HCT116 (cell line): ENCODE measurements around the gene S100PBP.

Experiments
- CTCF ChIP-seq, 3 experiments: fragments of 200-600 bp in 1 of 3; sonication (generic) in 1 of 3; IDR thresholded peaks in 2 of 3; conservative IDR thresholded peaks in 1 of 3; 2 replicates each; pipeline ENCODE4 v1.5.1; 2012 to 2017; ENCODE audit warnings: low read depth in 2 of 3, low read length in 2 of 3, antibody characterized with exemption in 1 of 3, borderline replicate concordance in 1 of 3, control low read depth in 1 of 3, mild to moderate bottlenecking in 1 of 3, mixed read lengths in 1 of 3, mixed run types in 1 of 3, moderate library complexity in 1 of 3; ENCODE audit not compliant: insufficient read depth in 1 of 3
- EGR1 ChIP-seq: IDR thresholded peaks from 2 replicates; pipeline ENCODE4 v1.6.1; 2012; ENCODE audit warnings: low read depth
- EZH2 ChIP-seq: fragments of 200-600 bp; sonication (generic); IDR thresholded peaks from 2 replicates; pipeline ENCODE4 v1.6.1; 2017; ENCODE audit warnings: antibody characterized with exemption, mixed run types
- POLR2A ChIP-seq: IDR thresholded peaks from 2 replicates; pipeline ENCODE4 v1.7.0; 2011; ENCODE audit warnings: borderline replicate concordance; ENCODE audit not compliant: insufficient read depth, insufficient read length; ENCODE audit errors: extremely low read depth
- RAD21 ChIP-seq: IDR thresholded peaks from 2 replicates; pipeline ENCODE4 v1.6.1; 2012; ENCODE audit warnings: low read depth, mild to moderate bottlenecking
- SP1 ChIP-seq: IDR thresholded peaks from 2 replicates; pipeline ENCODE4 v1.6.1; 2012; ENCODE audit warnings: low read depth
- TCF7L2 ChIP-seq: IDR thresholded peaks from 2 replicates; pipeline ENCODE4 v1.7.0; 2011; ENCODE audit warnings: borderline replicate concordance, inconsistent platforms; ENCODE audit not compliant: insufficient read depth, insufficient read length; ENCODE audit errors: extremely low read depth
- ZFX ChIP-seq: fragments of 450-650 bp; IDR thresholded peaks from 2 replicates; pipeline ENCODE4 v1.6.1; 2017

- TF ChIP-seq CTCF (IDR thresholded peaks at IDR 0.05 in 2 of 3, conservative IDR thresholded peaks at IDR 0.05 in 1 of 3; ENCODE audit: borderline replicate concordance in 1 of 3, insufficient read depth in 1 of 3, low read depth in 2 of 3, low read length in 2 of 3), result no peak
- TF ChIP-seq EZH2, result no peak
- no peak for TF ChIP-seq TCF7L2
- no peak for TF ChIP-seq POLR2A
- TF ChIP-seq EGR1, result no peak
- no peak for TF ChIP-seq RAD21
- TF ChIP-seq SP1, result no peak
- TF ChIP-seq ZFX, result no peak
Measured at GRCh38 chr1:32870615-32871363, 53.3 kb downstream of the S100PBP start, which contains the start of gene FNDC5.
